ENCODE data around the gene LEFTY1. TPM values are rescaled to one million over a fixed set of nuclear protein-coding genes. Genes with fewer than 3 reads are reported as not detected.
A peak's percentile ranks its signal among the peaks of the same experiment; 100 is the strongest.

LEFTY1 gene
- total and polyA plus RNA-seq, 3 experiments from 2014 or later: 0.21 TPM; not detected in 2

- CTCF ChIA-PET: interaction anchor here (1.1 to 3.0 kb wide), 3 partner anchors 60 to 72 kb away, joined by 3 to 14 read pairs (median 11); partner anchors contain the start of gene SRP9
- H3K4me3 ChIP-seq (ENCODE audit: low read length): no peak overlapping the region
- H3K27me3 Mint-ChIP-seq: no peaks in the 10 kb centered on the region
- H3K36me3 ChIP-seq (ENCODE audit: insufficient read depth, low read length): peaks cover 42% of the 10 kb centered on the region
- H3K27ac Mint-ChIP-seq: peak overlapping the region; percentile 83 to 95 (median 90)
- no peaks in the 10 kb centered on the region for H3K9me3 ChIP-seq (ENCODE audit: low read length)
- POLR2A ChIA-PET: interaction anchor here (0.6 to 2.2 kb wide), 4 partner anchors 9 to 74 kb away, joined by 3 to 7 read pairs (median 6); partner anchors contain the start of genes PYCR2 and TMEM63A
- peak overlapping the region in 6 of 7 donors; percentile 22 to 83 (median 66) for H3K4me3 Mint-ChIP-seq
- no peaks in the 10 kb centered on the region for H3K27me3 ChIP-seq (ENCODE audit: insufficient read depth, low read length, poor library complexity, severe bottlenecking)
- peaks cover 11 to 84% (median 19%) of the 10 kb centered on the region in 3 donors for H3K36me3 Mint-ChIP-seq
- H3K9me3 Mint-ChIP-seq: no peaks in the 10 kb centered on the region
- peaks cover 66 to 86% (median 80%) of the 10 kb centered on the region in 3 donors for H3K4me1 Mint-ChIP-seq
- H3K4me1 ChIP-seq (ENCODE audit: insufficient read depth, low read length): peaks cover 55% of the 10 kb centered on the region
- DNase-seq: peak; percentile 37 to 75 (median 49)
- no peak overlapping the region for H3K27ac ChIP-seq (ENCODE audit: low read depth, low read length)
Observed at GRCh38 chr1:225849925-225850324, 39.0 kb downstream of the LEFTY1 start.

- CTCF ChIA-PET: interaction anchor here (1.0 to 3.0 kb wide), 5 partner anchors 8 to 373 kb away, joined by 3 to 14 read pairs (median 4); partner anchors contain the start of gene SRP9
- Mint-ChIP-seq H3K27ac (peak overlapping the region; percentile 84 to 99 (median 95)), H3K4me1 (peaks cover 56 to 82% (median 76%) of the 10 kb centered on the region in 3 donors), H3K36me3 (peaks cover 4 to 68% (median 13%) of the 10 kb centered on the region in 3 donors), H3K9me3 (no peaks in the 10 kb centered on the region), H3K27me3 (no peaks in the 10 kb centered on the region), H3K4me3 (peak overlapping the region; percentile 26 to 89 (median 79))
- Histone ChIP-seq H3K9me3 (ENCODE audit: low read length) (no peaks in the 10 kb centered on the region), H3K4me3 (ENCODE audit: low read length) (no peak overlapping the region), H3K36me3 (ENCODE audit: insufficient read depth, low read length) (peaks cover 26% of the 10 kb centered on the region), H3K27ac (ENCODE audit: low read depth, low read length) (no peak overlapping the region), H3K27me3 (ENCODE audit: insufficient read depth, low read length, poor library complexity, severe bottlenecking) (no peaks in the 10 kb centered on the region), H3K4me1 (ENCODE audit: insufficient read depth, low read length) (peaks cover 55% of the 10 kb centered on the region)
- DNase-seq: peak in 4 of 5 donors; percentile 26 to 70 (median 60)
- POLR2A ChIA-PET: interaction anchor here (0.6 to 2.2 kb wide), 3 partner anchors 62 to 76 kb away, joined by 3 to 7 read pairs (median 3); partner anchors contain the start of genes PYCR2 and SRP9
Observed at GRCh38 chr1:225848030-225848955, 40.7 kb downstream of the LEFTY1 start.

DNA sequence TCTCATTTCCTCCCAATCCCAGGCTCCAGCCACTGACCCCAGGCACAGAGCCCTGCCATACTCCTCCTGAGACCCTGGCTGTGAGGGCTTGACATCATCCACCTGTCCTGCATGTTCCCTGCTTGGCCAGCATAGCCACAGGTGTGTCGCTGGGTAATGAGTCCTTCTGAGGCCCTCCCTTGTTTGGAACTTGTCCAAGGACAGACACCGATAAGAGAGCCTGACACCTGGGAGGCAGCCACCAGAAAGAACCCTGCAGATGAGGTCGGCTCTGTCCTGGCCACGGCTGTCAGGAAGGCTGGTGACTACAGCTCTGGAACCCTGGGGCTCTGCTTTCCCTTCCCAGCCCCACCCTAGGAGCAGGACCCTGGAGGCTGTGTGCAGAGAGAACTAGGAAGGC lies 41.3 kb downstream of the LEFTY1 start:
- Mint-ChIP-seq H3K27ac (peak overlapping the region; percentile 84 to 99 (median 95)), H3K27me3 (no peaks in the 10 kb centered on the region), H3K4me3 (peak overlapping the region in 5 of 7 donors; percentile 73 to 89 (median 79)), H3K4me1 (peaks cover 54 to 80% (median 75%) of the 10 kb centered on the region in 3 donors), H3K9me3 (no peaks in the 10 kb centered on the region), H3K36me3 (peaks cover 4 to 61% (median 12%) of the 10 kb centered on the region in 3 donors)
- no peak overlapping the region for H3K4me3 ChIP-seq (ENCODE audit: low read length)
- DNase-seq: no peak
- H3K36me3 ChIP-seq (ENCODE audit: insufficient read depth, low read length): peaks cover 19% of the 10 kb centered on the region
- CTCF ChIA-PET: interaction anchor here (1.0 to 3.0 kb wide), 5 partner anchors 8 to 372 kb away, joined by 3 to 14 read pairs (median 4); partner anchors contain the start of gene SRP9
- H3K27me3 ChIP-seq (ENCODE audit: insufficient read depth, low read length, poor library complexity, severe bottlenecking): no peaks in the 10 kb centered on the region
- H3K27ac ChIP-seq (ENCODE audit: low read depth, low read length): no peak overlapping the region
- POLR2A ChIA-PET: interaction anchor here (1.0 kb wide), 1 partner anchor 70 kb away, joined by 3 read pairs; the partner anchor contains the start of gene SRP9
- H3K4me1 ChIP-seq (ENCODE audit: insufficient read depth, low read length): peaks cover 49% of the 10 kb centered on the region
- H3K9me3 ChIP-seq (ENCODE audit: low read length): no peaks in the 10 kb centered on the region

DNA sequence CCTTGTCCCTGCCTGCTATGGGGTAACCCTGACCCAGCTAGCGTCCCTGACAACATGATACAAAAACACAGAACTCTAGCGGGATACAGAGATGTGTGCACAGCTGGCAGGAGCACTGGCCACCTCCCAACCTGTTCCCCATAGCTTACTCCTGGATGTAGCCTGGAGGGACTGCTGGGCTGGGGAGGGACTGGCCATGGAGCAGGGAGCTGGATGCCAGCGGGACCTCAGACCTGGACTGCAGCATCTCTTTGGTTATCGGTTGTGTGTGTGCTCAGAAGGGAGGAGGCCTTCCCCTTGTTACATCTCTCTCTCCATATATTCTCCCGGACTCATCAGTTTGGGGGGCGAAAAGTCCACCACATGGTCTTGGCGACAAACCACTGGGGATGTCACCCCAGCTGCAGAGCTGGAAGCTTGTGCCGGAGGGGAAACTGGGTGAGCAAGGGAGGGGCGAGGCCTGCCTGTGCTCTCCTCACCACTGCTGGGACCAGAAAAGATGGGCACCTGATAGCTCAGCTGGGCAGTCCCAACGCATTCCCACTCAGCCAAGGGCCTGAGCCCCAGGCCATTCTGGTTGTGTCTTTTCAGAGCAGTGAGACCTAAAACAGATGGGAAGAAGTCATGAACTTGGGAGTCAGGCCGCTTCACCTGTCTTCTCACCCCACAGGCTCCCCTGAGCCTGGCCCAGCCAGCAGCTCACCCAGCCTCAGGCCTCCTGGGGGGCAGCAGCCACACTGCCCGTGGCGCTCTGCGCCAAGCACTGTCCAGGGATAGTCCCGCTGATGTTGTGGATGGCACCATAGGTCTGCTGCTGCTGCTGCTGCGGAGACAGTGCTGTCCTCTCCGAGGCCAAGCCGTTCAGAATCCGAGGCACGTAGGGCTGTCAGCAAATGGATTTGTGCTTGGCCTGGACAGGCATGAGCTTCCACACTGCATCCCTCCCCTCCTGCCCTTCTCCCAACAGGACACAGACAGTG lies 42.3 kb downstream of the LEFTY1 start:
- no peaks in the 10 kb centered on the region for H3K27me3 ChIP-seq (ENCODE audit: insufficient read depth, low read length, poor library complexity, severe bottlenecking)
- peaks cover 52 to 80% (median 74%) of the 10 kb centered on the region in 3 donors for H3K4me1 Mint-ChIP-seq
- H3K36me3 ChIP-seq (ENCODE audit: insufficient read depth, low read length): peaks cover 13% of the 10 kb centered on the region
- no peak overlapping the region for H3K27ac ChIP-seq (ENCODE audit: low read depth, low read length)
- no peak overlapping the region for H3K4me3 Mint-ChIP-seq
- H3K27me3 Mint-ChIP-seq: no peaks in the 10 kb centered on the region
- H3K27ac Mint-ChIP-seq: peak overlapping the region; percentile 68 to 98 (median 92)
- H3K4me1 ChIP-seq (ENCODE audit: insufficient read depth, low read length): peaks cover 46% of the 10 kb centered on the region
- no peaks in the 10 kb centered on the region for H3K9me3 Mint-ChIP-seq
- ChIA-PET CTCF (interaction anchor here (1.0 to 1.4 kb wide), 4 partner anchors 13 to 372 kb away, joined by 3 to 5 read pairs (median 4); partner anchors contain the start of gene TMEM63A), POLR2A (no interaction called here)
- H3K9me3 ChIP-seq (ENCODE audit: low read length): no peaks in the 10 kb centered on the region
- peaks cover under 1 to 51% (median 6%) of the 10 kb centered on the region in 3 donors for H3K36me3 Mint-ChIP-seq
- no peak overlapping the region for H3K4me3 ChIP-seq (ENCODE audit: low read length)
- DNase-seq: no peak

DNA sequence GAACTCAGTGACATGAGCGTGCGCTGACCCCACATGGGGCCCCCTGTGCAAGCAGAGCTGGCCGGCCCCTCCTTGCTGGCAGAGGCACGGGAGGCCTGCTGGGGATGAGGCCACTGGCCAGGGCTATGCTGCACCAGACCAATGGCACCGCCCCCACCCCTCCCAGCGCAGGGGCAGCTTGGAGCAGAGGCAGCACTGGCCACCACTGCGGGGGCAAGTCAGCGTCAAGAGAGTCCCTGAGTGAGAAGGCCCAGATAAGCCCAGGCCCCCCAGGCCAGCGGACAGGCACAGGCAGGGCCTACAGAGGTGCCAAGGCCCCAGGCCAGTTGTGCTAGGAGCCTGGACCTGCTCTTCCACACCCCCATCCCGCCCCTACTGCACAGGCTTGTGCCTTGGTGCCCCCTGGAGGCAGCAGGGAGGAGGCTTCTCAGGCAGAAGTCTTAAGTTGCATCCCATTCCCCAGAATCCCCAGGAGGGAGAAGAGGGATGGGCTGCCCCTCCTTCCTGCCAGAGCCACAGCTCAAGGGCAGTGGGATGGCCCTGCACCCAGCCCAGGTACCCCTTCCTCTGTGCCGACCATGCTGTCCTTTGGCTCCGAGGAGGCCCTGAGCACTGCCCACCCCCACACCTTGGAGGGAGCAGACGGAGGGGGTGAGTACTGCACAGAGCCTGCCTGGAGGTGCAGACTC lies 43.2 kb downstream of the LEFTY1 start:
- Histone ChIP-seq H3K27me3 (ENCODE audit: insufficient read depth, low read length, poor library complexity, severe bottlenecking) (no peaks in the 10 kb centered on the region), H3K27ac (ENCODE audit: low read depth, low read length) (no peak overlapping the region), H3K36me3 (ENCODE audit: insufficient read depth, low read length) (peaks cover 12% of the 10 kb centered on the region), H3K4me1 (ENCODE audit: insufficient read depth, low read length) (peaks cover 45% of the 10 kb centered on the region), H3K4me3 (ENCODE audit: low read length) (no peak overlapping the region), H3K9me3 (ENCODE audit: low read length) (no peaks in the 10 kb centered on the region)
- Mint-ChIP-seq H3K36me3 (peaks cover 0 to 46% (median 6%) of the 10 kb centered on the region in 3 donors), H3K9me3 (no peaks in the 10 kb centered on the region), H3K27me3 (no peaks in the 10 kb centered on the region), H3K4me1 (peaks cover 52 to 78% (median 72%) of the 10 kb centered on the region in 3 donors), H3K4me3 (no peak overlapping the region), H3K27ac (peak overlapping the region in 4 of 8 donors; percentile 33 to 84 (median 74))
- ChIA-PET CTCF (interaction anchor here (0.7 to 1.4 kb wide), 6 partner anchors 8 to 371 kb away, joined by 3 to 5 read pairs (median 4); partner anchors contain the start of gene TMEM63A), POLR2A (interaction anchor here (0.6 to 1.0 kb wide), 2 partner anchors 11 to 68 kb away, joined by 3 to 4 read pairs; partner anchors contain the start of gene SRP9)
- no peak for DNase-seq

DNA sequence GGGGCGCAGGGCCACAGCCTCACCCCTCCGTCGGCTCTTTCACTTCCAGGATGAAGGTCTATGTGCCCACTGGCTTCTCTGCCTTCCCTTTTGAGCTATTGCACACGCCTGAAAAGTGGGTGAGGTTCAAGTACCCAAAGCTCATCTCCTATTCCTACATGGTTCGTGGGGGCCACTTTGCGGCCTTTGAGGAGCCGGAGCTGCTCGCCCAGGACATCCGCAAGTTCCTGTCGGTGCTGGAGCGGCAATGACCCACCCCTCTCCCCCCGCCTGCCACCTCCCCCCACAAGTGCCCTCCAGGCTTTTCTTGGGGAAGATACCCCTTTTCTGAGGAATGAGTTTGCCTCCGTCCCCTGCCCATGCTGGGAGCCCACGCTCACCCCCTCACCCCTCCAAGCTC lies 43.8 kb downstream of the LEFTY1 start:
- H3K9me3 Mint-ChIP-seq: no peaks in the 10 kb centered on the region
- H3K36me3 Mint-ChIP-seq: peaks cover 0 to 42% (median 6%) of the 10 kb centered on the region in 3 donors
- Histone ChIP-seq H3K4me1 (ENCODE audit: insufficient read depth, low read length) (peaks cover 40% of the 10 kb centered on the region), H3K4me3 (ENCODE audit: low read length) (no peak overlapping the region), H3K36me3 (ENCODE audit: insufficient read depth, low read length) (peaks cover 12% of the 10 kb centered on the region), H3K27me3 (ENCODE audit: insufficient read depth, low read length, poor library complexity, severe bottlenecking) (no peaks in the 10 kb centered on the region), H3K27ac (ENCODE audit: low read depth, low read length) (no peak overlapping the region), H3K9me3 (ENCODE audit: low read length) (no peaks in the 10 kb centered on the region)
- no peaks in the 10 kb centered on the region for H3K27me3 Mint-ChIP-seq
- no peak overlapping the region for H3K27ac Mint-ChIP-seq
- DNase-seq: no peak
- no peak overlapping the region for H3K4me3 Mint-ChIP-seq
- ChIA-PET POLR2A (interaction anchor here (0.6 to 1.0 kb wide), 2 partner anchors 11 to 68 kb away, joined by 3 to 4 read pairs; partner anchors contain the start of gene SRP9), CTCF (interaction anchor here (0.7 to 1.1 kb wide), 2 partner anchors 8 to 17 kb away, joined by 3 read pairs; no protein-coding TSS in a partner anchor)
- peaks cover 51 to 77% (median 69%) of the 10 kb centered on the region in 3 donors for H3K4me1 Mint-ChIP-seq
